ENCODE measurements around the gene LIPJ.

- TF ChIP-seq CTCF (conservative IDR thresholded peaks at IDR 0.05; ENCODE audit: low read length) (no peak), EZH2phosphoT487 (IDR thresholded peaks at IDR 0.05; ENCODE audit: borderline replicate concordance, low read depth, low read length) (no peak)
These were observed 45.4 kb upstream of the LIPJ start for GRCh38 chr10:88541116-88541626.

All from OCI-LY7 (cell line).